Esophagus squamous epithelium (tissue), 5 donors: Measurements from ENCODE around the gene COPS9. TPM values are rescaled to one million over a fixed set of nuclear protein-coding genes. Genes with fewer than 3 reads are reported as not detected.

Experiments
- DNase-seq: peaks from one replicate; lab custom pipeline; 2025; lab: John Stamatoyannopoulos, UW
- H3K27ac ChIP-seq, 4 donors: fragments of 200-600 bp; sonication (generic); one replicate each; pipeline ENCODE4 v1.5.1; 2016 to 2019; ENCODE audit warnings: mild to moderate bottlenecking in 1 of 4
- H3K27me3 ChIP-seq, 4 donors: fragments of 200-600 bp; sonication (generic); 1 replicate in 3 of 4; 2 replicates in 1 of 4; pipeline versions ENCODE4 v1.5.1 to v1.6.0; 2017 to 2021; ENCODE audit warnings: antibody characterized with exemption in 1 of 4
- H3K36me3 ChIP-seq, 3 donors: fragments of 200-600 bp; sonication (generic); one replicate each; pipeline ENCODE4 v1.5.1; 2016 to 2019
- H3K4me1 ChIP-seq, 3 donors: fragments of 200-600 bp; sonication (generic); one replicate each; pipeline ENCODE4 v1.5.1; 2017 to 2019
- H3K4me3 ChIP-seq, 4 donors: fragments of 200-600 bp; sonication (generic); 1 replicate in 3 of 4; 2 replicates in 1 of 4; pipeline ENCODE4 v1.5.1; 2016 to 2019; ENCODE audit warnings: mild to moderate bottlenecking in 2 of 4, moderate library complexity in 1 of 4
- H3K9me3 ChIP-seq, 3 donors: fragments of 200-600 bp; sonication (generic); one replicate each; pipeline ENCODE4 v1.5.1; 2016 to 2019
- POLR2A ChIP-seq, 4 donors: fragments of 450-650 bp; IDR thresholded peaks; one replicate each; pipeline ENCODE4 v1.6.1; 2017; ENCODE audit warnings: antibody characterized with exemption in 4 of 4, mild to moderate bottlenecking in 4 of 4, moderate library complexity in 3 of 4
- WGBS, 2 donors: methylation state at CpG; one replicate each; pipeline ENCODE4 v1.1.5; 2018; 5-methylcytosine and 5-hydroxymethylcytosine counted together
- intact Hi-C: fragments of 100-400 bp; cut with DNase I; formaldehyde crosslinking; loops from one replicate; pipeline ENCODE4 v1.15.0; 2022
- total RNA-seq, 4 donors: library from RNA; depleted of rRNA; stranded (reverse); fragments of >200 nt; gene quantifications; one replicate each; pipeline ENCODE4 v1.1.0, GENCODE V29; 2016
- TF ChIP-seq, protein P1 (sequence below), 6 experiments: fragments of 450-650 bp in 4 of 6; fragments of 200-600 bp in 2 of 6; sonication (generic) in 2 of 6; IDR thresholded peaks; one replicate each; pipeline ENCODE4 v1.5.1; 2016 to 2019; ENCODE audit warnings: antibody characterized with exemption in 6 of 6, mild to moderate bottlenecking in 4 of 6, moderate library complexity in 4 of 6
- donor health status: DM: yes; HTN: yes; CAD: no.

Gene COPS9
- total RNA-seq, 4 donors from 2014 or later: 103 to 225 (median 195) TPM

- H3K9me3 ChIP-seq: no peaks in the 10 kb centered on the region
- H3K27ac ChIP-seq: no peak overlapping the region
- H3K4me3 ChIP-seq: no peak overlapping the region
- TF ChIP-seq POLR2A (IDR thresholded peaks at IDR 0.05): no peak
- TF ChIP-seq, protein P1, sequence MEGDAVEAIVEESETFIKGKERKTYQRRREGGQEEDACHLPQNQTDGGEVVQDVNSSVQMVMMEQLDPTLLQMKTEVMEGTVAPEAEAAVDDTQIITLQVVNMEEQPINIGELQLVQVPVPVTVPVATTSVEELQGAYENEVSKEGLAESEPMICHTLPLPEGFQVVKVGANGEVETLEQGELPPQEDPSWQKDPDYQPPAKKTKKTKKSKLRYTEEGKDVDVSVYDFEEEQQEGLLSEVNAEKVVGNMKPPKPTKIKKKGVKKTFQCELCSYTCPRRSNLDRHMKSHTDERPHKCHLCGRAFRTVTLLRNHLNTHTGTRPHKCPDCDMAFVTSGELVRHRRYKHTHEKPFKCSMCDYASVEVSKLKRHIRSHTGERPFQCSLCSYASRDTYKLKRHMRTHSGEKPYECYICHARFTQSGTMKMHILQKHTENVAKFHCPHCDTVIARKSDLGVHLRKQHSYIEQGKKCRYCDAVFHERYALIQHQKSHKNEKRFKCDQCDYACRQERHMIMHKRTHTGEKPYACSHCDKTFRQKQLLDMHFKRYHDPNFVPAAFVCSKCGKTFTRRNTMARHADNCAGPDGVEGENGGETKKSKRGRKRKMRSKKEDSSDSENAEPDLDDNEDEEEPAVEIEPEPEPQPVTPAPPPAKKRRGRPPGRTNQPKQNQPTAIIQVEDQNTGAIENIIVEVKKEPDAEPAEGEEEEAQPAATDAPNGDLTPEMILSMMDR (IDR thresholded peaks at IDR 0.05): no peak
- WGBS, 2 donors: 84 to 92% methylated on average over 9 to 12 of the region's 26 CpGs
- H3K27me3 ChIP-seq: peaks cover 0 to 33% (median 0%) of the 10 kb centered on the region in 4 donors
- no peak for DNase-seq
- intact Hi-C loops: no loop called here
- H3K36me3 ChIP-seq: no peaks in the 10 kb centered on the region
- no peaks in the 10 kb centered on the region for H3K4me1 ChIP-seq
Observed at GRCh38 chr2:240168546-240169361, 32.6 kb upstream of the COPS9 start.

GRCh38 chr2:240168041-240168440 is 31.9 kb upstream of the COPS9 start:
- DNase-seq: no peak
- no peaks in the 10 kb centered on the region for H3K36me3 ChIP-seq
- 62 to 89% methylated on average over 9 to 10 of the region's 18 CpGs for WGBS, 2 donors
- TF ChIP-seq, protein P1 (IDR thresholded peaks at IDR 0.05): no peak
- TF ChIP-seq POLR2A (IDR thresholded peaks at IDR 0.05): no peak
- intact Hi-C loops: no loop called here
- no peak overlapping the region for H3K27ac ChIP-seq
- no peaks in the 10 kb centered on the region for H3K4me1 ChIP-seq
- no peaks in the 10 kb centered on the region for H3K9me3 ChIP-seq
- no peak overlapping the region for H3K4me3 ChIP-seq
- H3K27me3 ChIP-seq: peaks cover 0 to 38% (median 0%) of the 10 kb centered on the region in 4 donors

DNA sequence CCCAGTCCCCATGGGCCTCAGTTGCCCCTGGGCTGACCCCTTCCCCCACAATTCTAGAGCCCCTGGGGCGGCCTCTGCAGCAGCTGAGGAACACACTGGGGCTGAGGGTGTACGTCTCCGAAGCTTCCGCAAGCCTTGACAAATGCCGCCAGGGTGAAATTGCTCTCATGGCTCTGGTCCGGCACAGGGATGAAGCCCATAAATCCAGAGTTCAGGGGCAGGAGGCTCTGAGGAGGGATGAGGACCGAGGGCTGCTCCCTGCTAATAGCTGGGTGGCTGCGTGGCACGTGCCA is 31.4 kb upstream of the COPS9 start:
- DNase-seq: no peak
- H3K4me3 ChIP-seq: no peak overlapping the region
- H3K27me3 ChIP-seq: peaks cover 0 to 43% (median 0%) of the 10 kb centered on the region in 4 donors
- no peaks in the 10 kb centered on the region for H3K4me1 ChIP-seq
- H3K36me3 ChIP-seq: no peaks in the 10 kb centered on the region
- intact Hi-C loops: no loop called here
- TF ChIP-seq, protein P1 (IDR thresholded peaks at IDR 0.05): no peak
- TF ChIP-seq POLR2A (IDR thresholded peaks at IDR 0.05): no peak
- WGBS, 2 donors: 79% methylated on average over 3 of the region's 9 CpGs; no CpG with 5 or more reads in 1 of the 2 donors
- no peaks in the 10 kb centered on the region for H3K9me3 ChIP-seq
- H3K27ac ChIP-seq: no peak overlapping the region

GRCh38 chr2:240166761-240167587 is 30.9 kb upstream of the COPS9 start:
- 70% methylated on average over 11 of the region's 21 CpGs; no CpG with 5 or more reads in 1 of the 2 donors for WGBS, 2 donors
- no peak for TF ChIP-seq POLR2A (IDR thresholded peaks at IDR 0.05)
- TF ChIP-seq, protein P1 (IDR thresholded peaks at IDR 0.05): no peak
- H3K9me3 ChIP-seq: no peaks in the 10 kb centered on the region
- H3K4me3 ChIP-seq: no peak overlapping the region
- H3K27ac ChIP-seq: no peak overlapping the region
- H3K36me3 ChIP-seq: no peaks in the 10 kb centered on the region
- no peak for DNase-seq
- intact Hi-C loops: no loop called here
- peaks cover 0 to 47% (median 0%) of the 10 kb centered on the region in 4 donors for H3K27me3 ChIP-seq
- H3K4me1 ChIP-seq: no peaks in the 10 kb centered on the region

GRCh38 chr2:240166191-240166590 is 30.1 kb upstream of the COPS9 start:
- intact Hi-C loops: no loop called here
- H3K9me3 ChIP-seq: no peaks in the 10 kb centered on the region
- no peak for TF ChIP-seq POLR2A (IDR thresholded peaks at IDR 0.05)
- TF ChIP-seq, protein P1 (IDR thresholded peaks at IDR 0.05): no peak
- no peak for DNase-seq
- H3K27me3 ChIP-seq: peaks cover 0 to 55% (median 0%) of the 10 kb centered on the region in 4 donors
- 83% methylated on average over 1 of the region's 5 CpGs; no CpG with 5 or more reads in 1 of the 2 donors for WGBS, 2 donors
- H3K27ac ChIP-seq: no peak overlapping the region
- H3K4me1 ChIP-seq: no peaks in the 10 kb centered on the region
- no peaks in the 10 kb centered on the region for H3K36me3 ChIP-seq
- H3K4me3 ChIP-seq: no peak overlapping the region
